Stromal cell of bone marrow (primary cell): ENCODE data around the gene POC1A.

Source experiments
- DNase-seq: peaks from one replicate; pipeline ENCODE4 v3.0.0-alpha.2; 2012; ENCODE audit warnings: low read depth

POC1A gene

GRCh38 chr3:52099001-52099401 lies 55.2 kb downstream of the POC1A start:
- no peak for DNase-seq

DNA sequence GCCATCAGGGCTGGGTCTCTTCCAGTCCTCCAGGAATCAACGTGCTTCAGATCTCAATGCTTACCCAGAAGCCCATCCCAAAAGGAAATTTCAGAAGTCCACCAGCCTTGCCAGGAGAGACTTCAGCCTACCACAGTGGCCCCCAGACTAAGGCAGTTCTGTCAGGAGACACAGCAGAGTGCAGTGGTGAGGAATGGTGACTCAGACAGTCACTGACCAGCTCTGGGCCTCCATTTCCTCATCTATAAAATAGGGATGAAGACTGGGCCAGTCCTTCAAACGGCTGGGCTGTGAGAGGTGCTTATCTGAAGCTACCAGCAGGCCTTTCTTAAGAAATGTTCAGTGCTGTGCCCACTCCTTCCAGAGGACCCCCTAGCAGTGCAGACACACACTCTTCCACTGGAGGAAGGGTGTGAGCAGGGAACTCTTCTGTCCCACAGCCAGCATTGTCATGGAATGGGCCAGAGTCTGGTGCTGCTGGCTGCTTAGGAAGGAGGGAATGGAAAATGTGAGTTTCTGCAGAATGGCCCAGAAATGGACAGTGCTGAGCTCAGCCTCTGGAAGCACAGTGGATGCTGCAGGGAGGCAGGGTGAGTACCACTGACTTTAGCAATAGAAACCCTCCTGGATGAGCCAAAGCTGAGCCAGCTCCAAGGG lies 56.2 kb downstream of the POC1A start:
- no peak for DNase-seq

DNA sequence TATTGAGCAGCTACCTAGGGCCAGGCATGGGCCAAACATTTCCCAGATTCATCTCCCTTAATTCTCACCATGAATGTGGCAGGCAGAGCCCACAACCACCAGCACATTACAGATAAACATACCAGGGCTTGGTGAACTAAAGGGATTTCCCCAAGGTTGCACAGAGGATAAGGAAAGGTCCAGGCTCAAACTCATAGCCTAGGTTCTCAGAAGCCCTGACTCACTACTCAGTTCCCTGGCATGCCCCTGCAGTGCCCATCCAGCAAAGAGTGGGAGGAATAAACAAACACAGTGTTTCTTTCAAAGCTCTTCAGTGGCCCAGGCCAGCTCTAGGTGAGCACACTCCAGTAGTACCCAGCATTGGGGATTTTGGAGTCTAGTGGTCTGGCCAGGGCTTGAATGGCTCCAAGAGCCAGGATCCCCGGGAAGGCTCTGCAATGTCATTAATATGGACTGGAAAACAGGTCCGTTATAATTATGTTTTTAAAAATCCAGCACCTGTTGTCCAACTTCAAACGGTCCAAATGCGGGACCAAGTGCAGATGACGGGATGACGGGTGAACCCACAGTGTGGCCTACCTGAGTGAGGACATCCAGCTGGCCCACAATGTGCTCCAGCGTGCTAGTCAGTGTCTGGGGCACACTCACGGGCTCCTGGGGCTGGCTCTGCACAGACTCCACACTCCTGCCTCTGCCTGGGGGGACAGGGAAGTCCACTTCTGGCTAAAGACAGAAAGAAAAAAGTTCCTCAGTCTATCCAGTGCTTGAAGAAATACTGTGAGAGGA lies 58.0 kb downstream of the POC1A start:
- no peak for DNase-seq

DNA sequence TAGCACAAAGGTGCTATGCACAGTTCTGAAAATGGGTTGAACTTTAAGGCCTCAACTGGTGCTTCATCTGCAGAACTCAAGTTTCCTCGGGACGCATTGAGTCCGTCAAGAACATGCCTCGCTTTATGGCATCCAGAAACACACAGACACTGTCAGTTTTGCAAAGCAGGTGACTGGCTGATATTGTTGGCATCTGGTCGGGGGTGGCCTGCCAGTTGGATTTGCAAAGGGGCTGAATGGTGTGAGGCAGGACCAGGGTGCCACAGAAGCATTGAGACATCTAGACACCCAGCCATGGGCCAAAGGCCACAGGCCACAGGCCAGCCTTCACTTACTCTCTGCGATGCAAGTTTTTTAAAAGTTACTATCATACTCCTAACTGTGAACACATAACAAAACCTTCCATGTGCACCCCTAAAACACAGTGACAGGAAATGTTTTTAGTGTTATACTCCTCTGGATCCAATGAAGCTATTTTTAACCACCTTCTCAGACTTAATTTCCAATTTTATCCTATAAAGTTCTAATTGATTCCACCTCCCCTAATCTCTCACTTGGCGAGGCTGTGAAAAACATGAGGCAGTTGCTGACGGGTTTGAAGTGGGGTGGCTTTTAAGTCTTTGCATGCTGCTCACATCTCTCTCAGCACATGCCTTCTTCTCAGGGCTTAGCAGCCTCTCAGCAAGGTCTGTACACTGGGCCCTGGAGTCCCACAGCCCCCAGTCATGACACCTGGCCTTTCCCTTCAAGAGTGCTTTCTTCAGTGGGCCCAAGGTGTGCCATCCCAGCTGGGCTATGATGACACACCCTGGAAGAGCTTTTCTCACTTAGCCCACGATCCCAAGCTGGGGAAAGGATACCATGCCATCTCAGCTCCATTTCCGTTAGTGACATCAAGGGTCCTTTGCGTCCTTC lies 59.4 kb downstream of the POC1A start:
- DNase-seq: no peak

DNA sequence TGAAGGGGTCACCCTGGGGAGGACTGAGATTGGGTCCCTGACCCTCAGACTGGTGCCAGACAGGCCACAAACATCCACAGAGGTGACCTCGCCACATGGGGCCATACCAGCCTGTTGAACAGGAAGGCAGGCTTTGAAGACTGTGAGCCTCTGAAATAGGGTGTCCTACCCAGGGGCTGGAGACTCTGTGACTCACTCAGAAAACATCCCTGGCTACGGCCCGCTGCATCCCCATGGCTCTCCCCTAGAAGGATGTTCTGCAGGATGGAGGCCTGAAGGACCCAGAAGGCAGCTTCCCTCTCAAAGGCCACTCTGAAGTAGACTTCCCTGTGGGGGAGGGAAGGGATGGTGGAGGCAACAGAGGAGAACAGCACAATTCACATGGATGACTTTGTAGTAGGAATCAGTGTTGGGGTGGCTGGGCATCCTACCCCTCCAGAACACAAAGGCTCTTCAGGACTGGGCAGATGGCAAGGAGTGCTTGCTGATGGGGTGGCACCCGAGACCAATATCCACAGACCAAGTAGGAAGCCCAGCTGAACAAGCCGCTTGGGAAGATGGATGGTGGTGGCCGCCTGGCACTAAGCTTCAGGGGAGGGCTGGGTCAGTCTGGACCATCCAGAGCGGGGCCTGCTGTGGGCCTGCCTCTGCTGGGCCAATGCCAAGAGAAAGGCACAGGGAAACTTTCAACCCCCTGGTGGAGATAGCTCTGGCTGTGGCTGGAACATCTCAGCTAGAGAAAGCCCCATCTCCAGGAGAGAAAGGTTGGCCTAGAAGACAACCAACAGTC lies 60.3 kb downstream of the POC1A start:
- no peak for DNase-seq

- no peak for DNase-seq
Observed at GRCh38 chr3:52092891-52093290, 61.3 kb downstream of the POC1A start.

DNA sequence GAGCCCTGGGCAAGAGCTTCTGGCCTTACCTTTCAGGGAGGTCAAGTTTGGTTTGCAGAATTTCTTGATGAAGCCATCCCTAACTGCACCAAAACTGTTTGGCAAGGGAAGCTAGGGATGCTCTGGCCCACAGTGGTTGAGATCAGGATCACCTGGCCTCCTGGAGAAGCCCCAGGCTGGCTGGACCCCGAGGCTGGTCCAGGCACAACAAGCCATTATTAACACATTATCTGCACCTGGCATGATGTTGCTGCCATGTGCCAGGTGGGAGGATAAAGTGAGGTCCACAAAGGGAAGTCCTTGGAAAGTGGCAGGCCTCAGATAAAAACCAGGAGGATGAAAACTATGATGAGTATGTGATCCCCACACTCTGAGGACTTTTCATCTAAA lies 62.0 kb downstream of the POC1A start:
- DNase-seq: no peak

DNA sequence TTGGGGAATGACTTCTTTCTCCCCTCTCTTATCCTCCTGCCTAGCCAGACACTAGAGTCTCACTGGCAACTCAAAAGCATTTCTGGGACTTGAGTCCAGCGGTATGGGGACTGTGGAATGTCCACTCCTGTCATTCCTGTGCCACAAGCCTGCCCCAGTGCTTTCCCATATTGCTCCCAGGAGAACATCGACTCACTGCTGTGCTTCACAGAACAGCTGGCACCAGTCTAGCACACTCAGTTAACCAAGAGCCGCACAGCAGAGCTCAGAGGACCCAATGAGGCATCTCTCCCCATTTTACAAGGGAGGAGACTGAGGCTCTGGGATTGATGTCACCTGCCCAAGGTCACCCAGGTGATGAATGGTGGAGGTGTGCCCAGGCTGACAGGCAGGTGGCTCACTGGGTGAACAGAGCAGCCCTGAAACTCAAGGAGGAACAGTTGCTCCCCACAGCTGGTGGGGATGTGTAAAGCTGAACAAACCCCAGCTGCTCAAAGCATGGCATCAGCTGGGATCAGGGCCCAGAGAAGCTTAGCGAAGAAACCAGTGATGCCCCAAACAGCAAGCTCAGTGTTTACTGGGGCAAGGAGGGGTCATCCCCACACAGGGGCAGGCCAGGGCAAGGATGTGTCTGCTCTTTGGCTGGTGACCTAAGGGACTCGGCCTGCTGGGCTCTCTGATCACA lies 62.5 kb downstream of the POC1A start:
- peak; percentile 40 for DNase-seq

GRCh38 chr3:52090933-52091468 lies 63.2 kb downstream of the POC1A start:
- DNase-seq: no peak

DNA sequence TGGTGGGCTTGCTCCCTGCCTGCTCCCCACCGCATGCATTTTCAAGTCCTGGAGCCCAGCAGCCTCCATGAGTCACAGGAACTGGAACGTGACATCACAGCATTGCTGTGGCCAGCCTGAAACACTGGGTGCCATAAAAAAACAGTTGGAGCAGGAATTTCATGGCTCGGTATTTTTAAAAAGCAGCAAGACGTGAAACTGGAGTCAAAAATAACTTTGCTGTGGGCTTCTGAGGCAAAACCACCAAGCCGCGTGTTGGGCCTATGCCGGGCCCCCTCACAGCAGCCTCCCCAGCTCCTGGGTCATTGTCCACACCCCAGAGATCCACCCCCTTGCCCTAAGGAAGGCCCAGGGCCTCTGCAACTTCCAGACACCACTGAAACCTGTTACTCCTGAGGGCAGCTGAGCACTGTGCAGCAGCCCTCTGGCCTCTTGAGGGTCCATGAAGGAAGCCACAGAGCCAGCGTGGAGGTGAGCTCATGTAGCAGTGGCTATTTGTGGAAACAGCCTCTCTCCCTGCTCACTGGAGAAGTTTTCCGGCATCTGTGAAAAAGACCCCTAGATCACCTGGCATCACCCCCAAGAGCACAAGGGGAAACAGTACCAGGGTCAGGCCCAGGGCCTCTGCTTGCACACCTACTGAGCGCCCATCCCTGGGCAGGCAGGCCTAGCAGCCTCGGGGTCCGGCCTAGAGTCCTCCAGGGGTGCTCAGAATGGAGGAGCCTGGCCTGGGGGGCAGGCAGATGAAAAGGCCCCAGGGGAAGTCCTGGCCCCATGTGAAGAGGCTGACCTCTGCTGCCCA lies 63.9 kb downstream of the POC1A start:
- DNase-seq: peak; percentile 91

DNA sequence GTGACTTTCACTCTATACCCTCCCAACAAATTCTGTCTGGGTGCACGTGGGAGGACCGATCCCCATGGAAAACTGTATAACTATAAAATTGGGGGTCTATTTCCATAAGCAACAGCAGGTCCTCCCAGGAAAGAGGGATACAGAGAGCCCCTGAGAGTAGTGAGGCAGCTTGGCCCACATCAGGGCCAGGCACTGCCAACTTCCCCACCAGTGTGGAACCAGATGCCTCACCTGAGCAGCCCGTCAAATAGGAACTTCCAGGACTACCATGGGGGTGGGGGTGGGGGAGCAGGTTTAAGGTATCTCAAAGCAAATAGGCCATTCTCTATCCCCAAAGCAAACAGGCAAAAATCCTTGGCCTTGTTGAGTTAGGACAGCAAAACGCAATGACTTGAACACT lies 64.5 kb downstream of the POC1A start:
- no peak for DNase-seq

GRCh38 chr3:52088445-52089367 lies 65.5 kb downstream of the POC1A start:
- peak; percentile 86 for DNase-seq

- DNase-seq: no peak
Observed at GRCh38 chr3:52087731-52088130, 66.5 kb downstream of the POC1A start.

DNA sequence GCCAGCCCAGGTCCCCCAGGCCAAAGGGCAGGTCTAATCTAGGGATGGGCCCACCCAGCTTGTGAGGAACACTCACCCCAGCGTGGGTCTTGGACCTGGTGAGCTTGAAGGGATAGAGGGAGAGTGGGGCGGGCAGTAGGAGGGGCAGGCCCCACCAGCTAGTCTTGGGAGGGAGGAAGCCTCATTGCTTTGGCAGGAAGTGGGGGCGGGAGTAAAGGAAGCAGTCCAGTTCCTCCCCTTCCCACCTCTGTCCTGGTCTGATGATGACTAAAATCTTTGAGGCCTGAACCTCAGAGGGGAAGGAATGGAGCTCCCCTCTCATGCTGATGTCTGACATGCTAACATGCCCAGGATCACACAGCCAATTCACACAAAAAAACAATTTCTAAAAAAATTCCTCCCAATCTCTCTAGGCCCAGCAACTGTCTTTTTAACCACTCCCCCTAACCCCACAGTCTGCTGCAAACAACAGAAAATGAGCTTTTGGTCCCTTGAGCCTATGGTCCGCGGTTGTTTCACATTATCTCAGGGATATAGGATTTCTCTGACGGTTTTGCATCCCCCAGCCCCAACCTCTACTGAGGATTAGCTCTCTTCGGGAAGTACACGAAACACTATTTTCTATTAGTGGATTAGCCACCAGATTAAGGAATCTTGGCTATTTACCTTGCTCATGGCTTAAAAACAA lies 67.1 kb downstream of the POC1A start:
- DNase-seq: peak; percentile 36

GRCh38 chr3:52086461-52086860 lies 67.8 kb downstream of the POC1A start:
- no peak for DNase-seq

DNA sequence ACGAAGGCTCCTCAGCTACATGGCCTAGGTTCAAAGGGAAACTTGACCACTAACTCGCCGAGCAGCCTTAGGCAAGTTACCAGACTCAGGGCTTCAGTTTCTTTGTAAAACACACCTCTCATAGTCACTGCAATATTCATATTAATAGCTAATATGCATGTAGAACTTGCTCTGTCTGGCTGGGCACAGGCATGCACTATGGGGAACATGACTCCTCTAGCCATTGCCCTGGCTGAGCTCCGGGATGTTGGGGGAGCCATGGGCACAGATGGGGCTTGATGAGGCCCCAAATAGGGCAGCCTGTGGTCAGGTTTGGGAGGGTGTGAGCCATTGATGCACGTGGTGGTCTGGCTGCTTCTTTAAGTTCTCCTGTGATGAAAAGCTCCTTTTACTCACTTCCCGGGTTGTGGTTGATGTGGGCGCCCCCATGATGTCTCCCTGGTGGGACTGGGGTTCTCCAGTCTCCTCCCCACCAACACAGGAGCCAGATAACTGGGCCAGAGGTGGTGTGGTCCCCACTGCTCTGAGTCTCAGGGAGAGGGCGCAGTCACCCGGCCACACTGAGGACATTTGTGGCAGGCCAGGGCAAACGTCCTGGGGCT lies 68.4 kb downstream of the POC1A start:
- peak; percentile 33 for DNase-seq

- no peak for DNase-seq
Observed at GRCh38 chr3:52084954-52085680, 69.1 kb downstream of the POC1A start.
